HEK293 (cell line): ENCODE results near the gene PEPD.

ENCODE experiments used
- GFI1B ChIP-seq: fragments of 450-650 bp; formaldehyde crosslinking; IDR thresholded peaks from 2 replicates; pipeline ENCODE4 v1.5.1; 2016; ENCODE audit warnings: missing biosample characterization, missing genetic modification characterization
- MEIS1 ChIP-seq: sonication (generic); formaldehyde crosslinking; IDR thresholded peaks from 2 replicates; pipeline ENCODE4 v1.8.1; 2022; ENCODE audit warnings: missing genetic modification reagents, mild to moderate bottlenecking, borderline replicate concordance
- MZF1 ChIP-seq: fragments of 450-650 bp; formaldehyde crosslinking; IDR thresholded peaks from 2 replicates; pipeline ENCODE4 v1.5.1; 2017; ENCODE audit warnings: missing biosample characterization, missing genetic modification characterization, borderline replicate concordance
- SETDB1 ChIP-seq: IDR thresholded peaks from one replicate; pipeline ENCODE4 v1.6.1; 2017; ENCODE audit warnings: mild to moderate bottlenecking, low read length, moderate library complexity, mixed read lengths; ENCODE audit not compliant: insufficient read length
- WT1 ChIP-seq: fragments of 450-650 bp; formaldehyde crosslinking; IDR thresholded peaks from 2 replicates; pipeline ENCODE4 v1.5.1; 2016; ENCODE audit warnings: missing biosample characterization, missing genetic modification characterization
- ZNF121 ChIP-seq: fragments of 450-650 bp; formaldehyde crosslinking; IDR thresholded peaks from 2 replicates; pipeline ENCODE4 v1.5.1; 2016; ENCODE audit warnings: missing biosample characterization, missing genetic modification characterization
- ZNF302 ChIP-seq: fragments of 450-650 bp; formaldehyde crosslinking; IDR thresholded peaks from 2 replicates; pipeline ENCODE4 v1.5.1; 2016; ENCODE audit warnings: missing biosample characterization, missing genetic modification characterization, low read depth
- ZNF311 ChIP-seq: fragments of 450-650 bp; formaldehyde crosslinking; IDR thresholded peaks from 2 replicates; pipeline ENCODE4 v1.5.1; 2017; ENCODE audit warnings: missing biosample characterization, missing genetic modification characterization, borderline replicate concordance
- ZNF416 ChIP-seq: fragments of 450-650 bp; formaldehyde crosslinking; IDR thresholded peaks from 2 replicates; pipeline ENCODE4 v1.5.1; 2016; ENCODE audit warnings: missing biosample characterization, missing genetic modification characterization
- ZNF600 ChIP-seq: fragments of 450-650 bp; formaldehyde crosslinking; IDR thresholded peaks from 2 replicates; pipeline ENCODE4 v1.5.1; 2016; ENCODE audit warnings: missing biosample characterization, missing genetic modification characterization
- ZNF747 ChIP-seq: fragments of 450-650 bp; formaldehyde crosslinking; IDR thresholded peaks from 2 replicates; pipeline ENCODE4 v1.5.1; 2016; ENCODE audit warnings: missing biosample characterization, missing genetic modification characterization
- ZNF792 ChIP-seq: fragments of 450-650 bp; formaldehyde crosslinking; IDR thresholded peaks from 2 replicates; pipeline ENCODE4 v1.5.1; 2016; ENCODE audit warnings: missing biosample characterization, missing genetic modification characterization
- TF ChIP-seq, protein P1 (sequence below): sonication (generic); formaldehyde crosslinking; IDR thresholded peaks from 2 replicates; pipeline ENCODE4 v1.8.1; 2022; ENCODE audit warnings: mild to moderate bottlenecking, moderate library complexity, missing genetic modification reagents
- TF ChIP-seq, protein P2 (sequence below): fragments of 450-650 bp; formaldehyde crosslinking; IDR thresholded peaks from 2 replicates; pipeline ENCODE4 v1.5.1; 2016; ENCODE audit warnings: missing biosample characterization, missing genetic modification characterization

- TF ChIP-seq, protein P1, sequence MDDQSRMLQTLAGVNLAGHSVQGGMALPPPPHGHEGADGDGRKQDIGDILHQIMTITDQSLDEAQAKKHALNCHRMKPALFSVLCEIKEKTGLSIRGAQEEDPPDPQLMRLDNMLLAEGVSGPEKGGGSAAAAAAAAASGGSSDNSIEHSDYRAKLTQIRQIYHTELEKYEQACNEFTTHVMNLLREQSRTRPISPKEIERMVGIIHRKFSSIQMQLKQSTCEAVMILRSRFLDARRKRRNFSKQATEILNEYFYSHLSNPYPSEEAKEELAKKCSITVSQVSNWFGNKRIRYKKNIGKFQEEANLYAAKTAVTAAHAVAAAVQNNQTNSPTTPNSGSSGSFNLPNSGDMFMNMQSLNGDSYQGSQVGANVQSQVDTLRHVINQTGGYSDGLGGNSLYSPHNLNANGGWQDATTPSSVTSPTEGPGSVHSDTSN (CRISPR knock-in tag), result no peak
- TF ChIP-seq WT1 (no peak), ZNF121 (tag by site-specific recombination) (no peak), ZNF416 (no peak), ZNF600 (tag by site-specific recombination) (peak; percentile 75), GFI1B (tag by site-specific recombination) (no peak), MEIS1 (CRISPR knock-in tag) (no peak), ZNF792 (tag by site-specific recombination) (no peak), ZNF311 (tag by site-specific recombination) (no peak), ZNF747 (no peak), MZF1 (tag by site-specific recombination) (no peak), SETDB1 (no peak), ZNF302 (no peak)
- TF ChIP-seq, protein P2, sequence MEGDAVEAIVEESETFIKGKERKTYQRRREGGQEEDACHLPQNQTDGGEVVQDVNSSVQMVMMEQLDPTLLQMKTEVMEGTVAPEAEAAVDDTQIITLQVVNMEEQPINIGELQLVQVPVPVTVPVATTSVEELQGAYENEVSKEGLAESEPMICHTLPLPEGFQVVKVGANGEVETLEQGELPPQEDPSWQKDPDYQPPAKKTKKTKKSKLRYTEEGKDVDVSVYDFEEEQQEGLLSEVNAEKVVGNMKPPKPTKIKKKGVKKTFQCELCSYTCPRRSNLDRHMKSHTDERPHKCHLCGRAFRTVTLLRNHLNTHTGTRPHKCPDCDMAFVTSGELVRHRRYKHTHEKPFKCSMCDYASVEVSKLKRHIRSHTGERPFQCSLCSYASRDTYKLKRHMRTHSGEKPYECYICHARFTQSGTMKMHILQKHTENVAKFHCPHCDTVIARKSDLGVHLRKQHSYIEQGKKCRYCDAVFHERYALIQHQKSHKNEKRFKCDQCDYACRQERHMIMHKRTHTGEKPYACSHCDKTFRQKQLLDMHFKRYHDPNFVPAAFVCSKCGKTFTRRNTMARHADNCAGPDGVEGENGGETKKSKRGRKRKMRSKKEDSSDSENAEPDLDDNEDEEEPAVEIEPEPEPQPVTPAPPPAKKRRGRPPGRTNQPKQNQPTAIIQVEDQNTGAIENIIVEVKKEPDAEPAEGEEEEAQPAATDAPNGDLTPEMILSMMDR (tag by site-specific recombination), result 0 out of 2 replicates have a peak, but pooled peaks have one; percentile 22
These were observed 83.5 kb downstream of the PEPD start for GRCh38 chr19:33437821-33438671.
